HG02938 (cell line): ENCODE results near the gene DNAJB12.
A peak's percentile ranks its signal among the peaks of the same experiment; 100 is the strongest.
"Not testable (repeated sequence)": the region's sequence is repeated elsewhere in the genome, so short reads cannot be mapped to it uniquely, and the experiment has no call there.

Experiments used
- ATAC-seq: cut with Tn5 transposase; IDR thresholded peaks from one replicate; pipeline ENCODE4 v1.9.1; 2021; ENCODE audit warnings: mild to moderate bottlenecking, moderate library complexity; ENCODE audit not compliant: unreplicated experiment

The DNAJB12 gene

GRCh38 chr10:72332423-72333111, 22.2 kb downstream of the DNAJB12 start:
- ATAC-seq, result no peak

- ATAC-seq, result no peak
These were observed 22.9 kb downstream of the DNAJB12 start for GRCh38 chr10:72331575-72332422.

GRCh38 chr10:72330069-72330426, 24.7 kb downstream of the DNAJB12 start:
- ATAC-seq, result no peak

GRCh38 chr10:72329290-72330068, 25.2 kb downstream of the DNAJB12 start:
- ATAC-seq, result no peak

GRCh38 chr10:72328829-72329204, 25.9 kb downstream of the DNAJB12 start:
- ATAC-seq, result no peak

- ATAC-seq, result no peak
These were observed 26.5 kb downstream of the DNAJB12 start for GRCh38 chr10:72328045-72328828.

GRCh38 chr10:72326665-72327603, 27.8 kb downstream of the DNAJB12 start:
- not testable (repeated sequence) for ATAC-seq

GRCh38 chr10:72325243-72326175, 29.2 kb downstream of the DNAJB12 start:
- not testable (repeated sequence) for ATAC-seq

GRCh38 chr10:72323771-72324191, 30.9 kb downstream of the DNAJB12 start:
- ATAC-seq, result no peak

- ATAC-seq, result no peak
These were observed 31.5 kb downstream of the DNAJB12 start for GRCh38 chr10:72323108-72323749.

GRCh38 chr10:72322280-72323058, 32.2 kb downstream of the DNAJB12 start:
- ATAC-seq, result no peak

GRCh38 chr10:72322030-72322279, 32.8 kb downstream of the DNAJB12 start:
- no peak for ATAC-seq

- no peak for ATAC-seq
These were observed 33.3 kb downstream of the DNAJB12 start for GRCh38 chr10:72321248-72322029.

- peak; percentile 64 for ATAC-seq
These were observed 34.0 kb downstream of the DNAJB12 start for GRCh38 chr10:72320676-72321247.

GRCh38 chr10:72319416-72320254, 35.1 kb downstream of the DNAJB12 start:
- peak; percentile 28 for ATAC-seq
